ENCODE results near the gene SPANXN5. TPM values are rescaled to one million over a fixed set of nuclear protein-coding genes. Genes with fewer than 3 reads are reported as not detected.

Gene SPANXN5
- not detected in 2 replicates for polyA plus RNA-seq

GRCh38 chrX:52797327-52797726, at the start of gene SPANXN5:
SPANXN5 (minus strand) TSS chrX:52797427; CDS start chrX:52797348, 79 bp downstream.

GRCh38 chrX:52811065-52811625, 13.9 kb upstream of the SPANXN5 start, which contains the start of gene XAGE5:
XAGE5 (plus strand) TSS chrX:52811287; CDS start chrX:52812567, 1,280 bp downstream.

GRCh38 chrX:52750952-52751351, 46.3 kb downstream of the SPANXN5 start, which contains the start of gene SSX2B:
SSX2B (plus strand) TSS chrX:52751252; CDS start chrX:52752681, 1,429 bp downstream.

Other genes with a start within 250 kb of the SPANXN5 start
- not detected in 2 replicates for gene SSX7, start 142.5 kb downstream of the SPANXN5 start, polyA plus RNA-seq
- not detected in 2 replicates for gene SSX2, start 90.2 kb downstream of the SPANXN5 start, polyA plus RNA-seq
- not detected in 2 replicates for gene SSX2B, start 46.2 kb downstream of the SPANXN5 start, polyA plus RNA-seq
- gene XAGE5, start 13.9 kb upstream of the SPANXN5 start, polyA plus RNA-seq = not detected in 2 replicates
- not detected in 2 replicates for gene XAGE3, start 70.7 kb upstream of the SPANXN5 start, polyA plus RNA-seq
- 5.1 TPM in 1 of 2 replicates, not detected in the other for gene FAM156B, start 99.9 kb upstream of the SPANXN5 start, polyA plus RNA-seq
- gene FAM156A, start 161.1 kb upstream of the SPANXN5 start, polyA plus RNA-seq = 6.3 and 16.2 TPM in 2 replicates

All from Purkinje cell (primary cell).